Loucy (cell line): ENCODE data around the gene PKM.

ENCODE experiments used
- H2AFZ ChIP-seq: fragments of 200-600 bp; sonication (generic); 2 replicates; pipeline ENCODE4 v1.6.0; 2016; ENCODE audit warnings: antibody characterized with exemption, mild to moderate bottlenecking, low read length, moderate library complexity
- H3F3A ChIP-seq: fragments of 200-600 bp; 2 replicates; pipeline ENCODE4 v1.6.0; 2016; ENCODE audit warnings: antibody characterized with exemption, low read depth, mild to moderate bottlenecking
- H3K27me3 ChIP-seq: fragments of 200-600 bp; sonication (generic); 2 replicates; pipeline ENCODE4 v1.6.1; 2014; ENCODE audit warnings: low read length, mild to moderate bottlenecking; ENCODE audit not compliant: insufficient read depth, poor library complexity, severe bottlenecking
- H3K36me3 ChIP-seq: fragments of 200-600 bp; sonication (generic); 2 replicates; pipeline ENCODE4 v1.6.1; 2016; ENCODE audit warnings: low read length; ENCODE audit not compliant: insufficient read depth
- H3K4me1 ChIP-seq: fragments of 200-600 bp; sonication (generic); 2 replicates; pipeline ENCODE4 v1.5.1; 2014; ENCODE audit warnings: low read length, mild to moderate bottlenecking; ENCODE audit not compliant: insufficient read depth, poor library complexity, severe bottlenecking
- H3K4me2 ChIP-seq: fragments of 200-600 bp; sonication (generic); 2 replicates; pipeline ENCODE4 v1.6.0; 2014; ENCODE audit warnings: antibody characterized with exemption, low read length, low read depth, mild to moderate bottlenecking; ENCODE audit not compliant: poor library complexity, severe bottlenecking
- H3K4me3 ChIP-seq: fragments of 200-600 bp; sonication (generic); 2 replicates; pipeline ENCODE4 v1.5.1; 2014; ENCODE audit warnings: low read length, mild to moderate bottlenecking, mixed read lengths; ENCODE audit not compliant: poor library complexity, severe bottlenecking
- H3K79me2 ChIP-seq: fragments of 200-600 bp; sonication (generic); 2 replicates; pipeline ENCODE4 v1.6.1; 2014; ENCODE audit warnings: low read length; ENCODE audit not compliant: insufficient read depth
- H3K9ac ChIP-seq: fragments of 200-600 bp; sonication (generic); 2 replicates; pipeline ENCODE4 v1.6.0; 2014; ENCODE audit warnings: mild to moderate bottlenecking, low read depth, low read length, moderate library complexity; ENCODE audit not compliant: poor library complexity, severe bottlenecking
- H3K9me2 ChIP-seq: fragments of 200-600 bp; sonication (generic); replicated peaks from 2 replicates; pipeline ENCODE4 v1.6.1; 2016; ENCODE audit warnings: low read depth, low read length, mixed read lengths
- H3K9me3 ChIP-seq: fragments of 200-600 bp; sonication (generic); 2 replicates; pipeline ENCODE4 v1.6.1; 2014; ENCODE audit warnings: mild to moderate bottlenecking, antibody characterized with exemption, low read length, low read depth; ENCODE audit not compliant: insufficient read depth
- H4K20me1 ChIP-seq: fragments of 200-600 bp; sonication (generic); 2 replicates; pipeline ENCODE4 v1.6.0; 2014; ENCODE audit warnings: antibody characterized with exemption, low read length, mild to moderate bottlenecking; ENCODE audit not compliant: insufficient read depth, poor library complexity, severe bottlenecking
- CTCF ChIP-seq: fragments of 200-600 bp; sonication (generic); conservative IDR thresholded peaks from 2 replicates; pipeline ENCODE4 v1.5.1; 2014; ENCODE audit warnings: mild to moderate bottlenecking, antibody characterized with exemption, low read length
- EZH2phosphoT487 ChIP-seq: fragments of 200-600 bp; IDR thresholded peaks from 2 replicates; pipeline ENCODE4 v1.6.1; 2018; ENCODE audit warnings: antibody characterized with exemption, mild to moderate bottlenecking, moderate library complexity, borderline replicate concordance

Gene PKM

GRCh38 chr15:72195101-72195511 is 35.9 kb downstream of the PKM start:
- Histone ChIP-seq H4K20me1 (peaks cover 13% of the 10 kb centered on the region), H3K4me1 (no peaks in the 10 kb centered on the region), H3K4me2 (no peak overlapping the region), H3K4me3 (no peak overlapping the region), H3K79me2 (no peaks in the 10 kb centered on the region), H3K9me2 (no peaks in the 10 kb centered on the region), H3K27me3 (no peaks in the 10 kb centered on the region), H3K9me3 (no peaks in the 10 kb centered on the region), H2AFZ (no peak overlapping the region), H3K9ac (no peak overlapping the region), H3K36me3 (peaks cover 23% of the 10 kb centered on the region; the same call in 1 of the 2 replicates), H3F3A (no peaks in the 10 kb centered on the region; the same call in 1 of the 2 replicates)
- TF ChIP-seq EZH2phosphoT487 = no peak
- no peak for TF ChIP-seq CTCF

GRCh38 chr15:72193836-72194396 is 37.1 kb downstream of the PKM start:
- Histone ChIP-seq H3K79me2 (no peaks in the 10 kb centered on the region), H3K27me3 (no peaks in the 10 kb centered on the region), H3K4me3 (no peak overlapping the region), H3K9ac (no peak overlapping the region), H3K9me2 (no peaks in the 10 kb centered on the region), H2AFZ (no peak overlapping the region), H4K20me1 (peaks cover 4% of the 10 kb centered on the region), H3F3A (no peaks in the 10 kb centered on the region), H3K4me1 (no peaks in the 10 kb centered on the region), H3K4me2 (no peak overlapping the region), H3K36me3 (peaks cover 12% of the 10 kb centered on the region; the same call in 1 of the 2 replicates), H3K9me3 (no peaks in the 10 kb centered on the region)
- TF ChIP-seq CTCF (no peak), EZH2phosphoT487 (no peak)

- Histone ChIP-seq H3K9ac (no peak overlapping the region), H3K27me3 (no peaks in the 10 kb centered on the region), H3F3A (no peaks in the 10 kb centered on the region), H3K4me3 (no peak overlapping the region), H3K4me1 (no peaks in the 10 kb centered on the region), H4K20me1 (no peaks in the 10 kb centered on the region), H3K9me3 (no peaks in the 10 kb centered on the region), H3K9me2 (no peaks in the 10 kb centered on the region), H3K36me3 (no peaks in the 10 kb centered on the region), H3K4me2 (no peak overlapping the region), H3K79me2 (no peaks in the 10 kb centered on the region), H2AFZ (no peak overlapping the region)
- TF ChIP-seq CTCF (no peak), EZH2phosphoT487 (no peak)
These were observed 38.6 kb downstream of the PKM start for GRCh38 chr15:72192416-72192815.
